ENCODE measurements around the gene SRMS. TPM values are rescaled to one million over a fixed set of nuclear protein-coding genes. Genes with fewer than 3 reads are reported as not detected.

Gene SRMS
- total and polyA plus RNA-seq, 2 of the 13 experiments (the other 11 are each of a cell fraction or from before 2014, with no cell fraction given), result not detected

GRCh38 chr20:63572071-63572787 is 24.7 kb upstream of the SRMS start (continued):
- peak; percentile 24; the same call in 1 of the 2 replicates for TF ChIP-seq ZFP91 (CRISPR knock-in tag; IDR thresholded peaks at IDR 0.05; ENCODE audit: borderline replicate concordance)
- no peak for TF ChIP-seq TBL1XR1 (IDR thresholded peaks at IDR 0.05; ENCODE audit: borderline replicate concordance, low read length, partially characterized antibody)
- TF ChIP-seq ELK4 (CRISPR knock-in tag; IDR thresholded peaks at IDR 0.05; ENCODE audit: borderline replicate concordance), result no peak
- 0 out of 2 replicates have a peak, but pooled peaks have one; percentile 34 for TF ChIP-seq NFIB (CRISPR knock-in tag; IDR thresholded peaks at IDR 0.05; ENCODE audit: borderline replicate concordance)
- no peak for TF ChIP-seq CSRNP1 (CRISPR knock-in tag; IDR thresholded peaks at IDR 0.05)
- TF ChIP-seq TARDBP (CRISPR knock-in tag; IDR thresholded peaks at IDR 0.05), result no peak
- TF ChIP-seq HNRNPK (IDR thresholded peaks at IDR 0.05; ENCODE audit: low read depth, low read length, poor library complexity, severe bottlenecking), result no peak
- no peak; the same call in 1 of the 2 replicates for TF ChIP-seq EED (CRISPR knock-in tag; IDR thresholded peaks at IDR 0.05)
- no peak for TF ChIP-seq U2AF1 (optimal IDR thresholded peaks at IDR 0.05; ENCODE audit: low read depth, low read length)
- TF ChIP-seq ZHX1 (CRISPR knock-in tag; IDR thresholded peaks at IDR 0.05; ENCODE audit: low read depth), result no peak
- TF ChIP-seq EP300 (IDR thresholded peaks at IDR 0.05; ENCODE audit: low read depth in 2 of 2, low read length in 2 of 2), result no peak
- no peak for TF ChIP-seq EP300 (CRISPR knock-in tag; IDR thresholded peaks at IDR 0.05; ENCODE audit: borderline replicate concordance)
- TF ChIP-seq ZNF644 (CRISPR knock-in tag; IDR thresholded peaks at IDR 0.05; ENCODE audit: low read depth), result no peak
- TF ChIP-seq ZNF687 (CRISPR knock-in tag; IDR thresholded peaks at IDR 0.05), result no peak
- TF ChIP-seq ZNF713 (CRISPR knock-in tag; IDR thresholded peaks at IDR 0.05), result no peak
